Sigmoid colon (tissue), 4 donors: ENCODE measurements around the gene TPPP2.

Experiments
- CTCF ChIP-seq, 4 experiments: fragments of 450-650 bp in 3 of 4; fragments of 200-600 bp in 1 of 4; IDR thresholded peaks; one replicate each; pipeline ENCODE4 v1.5.1; 2016 to 2019; ENCODE audit warnings: antibody characterized with exemption in 4 of 4, mild to moderate bottlenecking in 3 of 4, moderate library complexity in 2 of 4
- EP300 ChIP-seq, 4 donors: sonication (generic); formaldehyde crosslinking; IDR thresholded peaks; one replicate each; pipeline ENCODE4 v1.6.1; 2017; ENCODE audit warnings: antibody characterized with exemption in 4 of 4
- POLR2A ChIP-seq, 2 donors: fragments of 450-650 bp; IDR thresholded peaks; one replicate each; pipeline ENCODE4 v1.6.1; 2016; ENCODE audit warnings: antibody characterized with exemption in 2 of 2, mild to moderate bottlenecking in 2 of 2, moderate library complexity in 2 of 2
- POLR2AphosphoS5 ChIP-seq, 4 donors: sonication (generic); formaldehyde crosslinking; IDR thresholded peaks; one replicate each; pipeline ENCODE4 v1.6.1; 2017; ENCODE audit warnings: antibody characterized with exemption in 4 of 4

DNA sequence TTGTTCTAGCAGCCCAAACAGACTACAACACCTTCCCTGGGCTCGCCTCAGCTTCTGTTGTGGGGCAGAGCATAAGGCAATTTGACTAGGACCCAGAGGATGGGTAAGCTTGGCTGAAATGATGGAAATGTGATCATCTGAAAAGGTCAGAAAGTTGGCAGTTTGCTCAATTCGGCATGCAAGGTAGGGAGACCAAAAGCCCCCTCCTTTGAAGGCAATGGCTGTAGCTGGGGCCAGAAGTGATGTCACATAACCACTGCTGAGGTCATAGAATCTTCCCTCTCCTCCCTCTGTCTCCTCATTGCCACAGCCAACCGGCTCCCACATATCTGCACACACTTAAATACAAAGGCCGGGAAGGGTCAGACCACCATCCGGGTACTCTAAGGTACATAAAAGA is at the start of gene TPPP2:
- TF ChIP-seq CTCF (IDR thresholded peaks at IDR 0.05) (no peak), POLR2A (IDR thresholded peaks at IDR 0.05) (no peak), POLR2AphosphoS5 (IDR thresholded peaks at IDR 0.05) (no peak), EP300 (IDR thresholded peaks at IDR 0.05) (no peak)
